ENCODE data around the gene ARHGAP27. TPM values are rescaled to one million over a fixed set of nuclear protein-coding genes. Genes with fewer than 3 reads are reported as not detected.

ARHGAP27 gene
- total and polyA plus RNA-seq, 2 donors: 23.1 to 73.8 TPM

DNA sequence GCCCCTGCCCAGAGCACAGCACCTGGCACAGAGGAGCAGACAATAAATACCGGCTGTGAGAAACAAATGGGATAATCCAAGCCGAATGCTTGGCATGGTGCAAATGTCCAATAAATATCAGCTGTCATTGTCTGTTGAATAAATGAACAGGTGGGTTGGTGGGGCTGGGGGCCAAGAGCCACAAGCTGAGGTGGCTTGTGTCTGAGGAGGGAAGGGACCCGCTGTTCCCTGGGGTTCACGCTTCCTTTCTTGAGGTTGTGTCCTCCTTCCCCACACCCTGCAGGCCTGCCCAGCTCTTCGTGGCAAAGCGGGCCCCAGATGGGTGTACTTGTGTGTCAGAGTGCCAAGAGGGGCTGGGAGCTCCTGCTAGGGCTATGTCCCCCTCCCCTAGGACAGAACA is 38.6 kb downstream of the ARHGAP27 start:
- Histone ChIP-seq H3K27ac (ENCODE audit: low read depth in 1 of 2, low read length in 1 of 2) (no peak overlapping the region), H3K27me3 (ENCODE audit: control insufficient read depth in 2 of 2, insufficient read depth in 1 of 2, low read length in 1 of 2) (no peaks in the 10 kb centered on the region), H3K4me1 (ENCODE audit: control insufficient read depth in 2 of 2, insufficient read depth in 2 of 2, low read length in 2 of 2) (peaks cover 4 to 17% of the 10 kb centered on the region in 2 donors), H3K36me3 (ENCODE audit: control insufficient read depth in 2 of 2, insufficient read depth in 2 of 2, low read length in 1 of 2) (peaks cover 52 to 55% of the 10 kb centered on the region in 2 donors), H3K9me3 (ENCODE audit: control insufficient read depth in 2 of 2, insufficient read depth in 1 of 2, low read length in 1 of 2) (no peaks in the 10 kb centered on the region), H3K4me3 (ENCODE audit: low read length in 2 of 2) (no peak overlapping the region)
- no peak for DNase-seq (ENCODE audit: low read depth in 6 of 9, low spot score in 9 of 9)
- 83% methylated on average over 6 of the region's 6 CpGs for WGBS

DNA sequence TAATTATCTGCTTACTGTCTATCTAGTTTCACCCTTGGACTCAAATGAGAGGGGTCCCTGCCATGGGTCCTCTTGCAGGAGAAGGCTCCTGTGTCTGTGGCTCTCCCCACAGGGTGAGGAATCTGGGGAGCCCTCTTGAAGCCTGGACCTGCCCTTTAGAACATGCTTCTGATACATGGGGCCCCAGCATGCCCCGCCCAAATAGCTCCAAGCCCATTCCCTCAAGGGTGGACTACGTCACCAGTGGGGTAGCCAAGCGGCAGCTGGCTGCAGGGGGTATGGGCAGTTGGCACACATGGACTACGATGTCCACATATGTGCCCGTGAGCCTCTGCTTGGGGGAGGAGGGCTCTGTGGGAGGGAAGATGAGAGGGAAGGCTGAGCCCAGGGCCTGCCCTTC is 39.3 kb downstream of the ARHGAP27 start:
- no peak overlapping the region for H3K4me3 ChIP-seq (ENCODE audit: low read length in 2 of 2)
- H3K9me3 ChIP-seq (ENCODE audit: control insufficient read depth in 2 of 2, insufficient read depth in 1 of 2, low read length in 1 of 2): no peaks in the 10 kb centered on the region
- peaks cover 46 to 49% of the 10 kb centered on the region in 2 donors for H3K36me3 ChIP-seq (ENCODE audit: control insufficient read depth in 2 of 2, insufficient read depth in 2 of 2, low read length in 1 of 2)
- peaks cover 10 to 24% of the 10 kb centered on the region in 2 donors for H3K4me1 ChIP-seq (ENCODE audit: control insufficient read depth in 2 of 2, insufficient read depth in 2 of 2, low read length in 2 of 2)
- DNase-seq (ENCODE audit: low read depth in 6 of 9, low spot score in 9 of 9): no peak
- no peak overlapping the region for H3K27ac ChIP-seq (ENCODE audit: low read depth in 1 of 2, low read length in 1 of 2)
- 96% methylated on average over 5 of the region's 5 CpGs for WGBS
- no peaks in the 10 kb centered on the region for H3K27me3 ChIP-seq (ENCODE audit: control insufficient read depth in 2 of 2, insufficient read depth in 1 of 2, low read length in 1 of 2)

DNA sequence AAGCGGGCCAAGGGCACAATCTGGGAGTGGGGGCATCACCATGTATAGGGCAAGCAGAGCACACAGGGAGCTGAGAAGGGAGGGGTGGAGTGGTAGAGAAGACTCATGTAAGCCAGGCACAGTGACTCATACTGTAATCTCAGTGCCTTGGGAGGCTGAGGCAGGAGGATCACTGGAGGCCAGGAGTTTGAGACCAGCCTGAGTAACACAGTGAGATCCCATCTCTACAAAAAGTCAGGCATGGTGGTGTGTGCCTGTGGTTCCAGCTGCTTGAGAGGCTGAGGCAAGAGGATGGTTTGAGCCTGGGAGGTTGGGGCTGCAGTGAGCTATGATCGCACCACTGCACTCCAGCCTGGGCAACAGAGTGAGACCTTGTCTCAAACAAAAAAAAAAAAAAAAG is 40.8 kb downstream of the ARHGAP27 start:
- H3K4me3 ChIP-seq (ENCODE audit: low read length in 2 of 2): no peak overlapping the region
- H3K27me3 ChIP-seq (ENCODE audit: control insufficient read depth in 2 of 2, insufficient read depth in 1 of 2, low read length in 1 of 2): no peaks in the 10 kb centered on the region
- peaks cover 10 to 28% of the 10 kb centered on the region in 2 donors for H3K4me1 ChIP-seq (ENCODE audit: control insufficient read depth in 2 of 2, insufficient read depth in 2 of 2, low read length in 2 of 2)
- peaks cover 33 to 35% of the 10 kb centered on the region in 2 donors for H3K36me3 ChIP-seq (ENCODE audit: control insufficient read depth in 2 of 2, insufficient read depth in 2 of 2, low read length in 1 of 2)
- no peaks in the 10 kb centered on the region for H3K9me3 ChIP-seq (ENCODE audit: control insufficient read depth in 2 of 2, insufficient read depth in 1 of 2, low read length in 1 of 2)
- H3K27ac ChIP-seq (ENCODE audit: low read depth in 1 of 2, low read length in 1 of 2): no peak overlapping the region
- WGBS: 99% methylated on average over 2 of the region's 2 CpGs
- no peak for DNase-seq (ENCODE audit: low read depth in 6 of 9, low spot score in 9 of 9)

DNA sequence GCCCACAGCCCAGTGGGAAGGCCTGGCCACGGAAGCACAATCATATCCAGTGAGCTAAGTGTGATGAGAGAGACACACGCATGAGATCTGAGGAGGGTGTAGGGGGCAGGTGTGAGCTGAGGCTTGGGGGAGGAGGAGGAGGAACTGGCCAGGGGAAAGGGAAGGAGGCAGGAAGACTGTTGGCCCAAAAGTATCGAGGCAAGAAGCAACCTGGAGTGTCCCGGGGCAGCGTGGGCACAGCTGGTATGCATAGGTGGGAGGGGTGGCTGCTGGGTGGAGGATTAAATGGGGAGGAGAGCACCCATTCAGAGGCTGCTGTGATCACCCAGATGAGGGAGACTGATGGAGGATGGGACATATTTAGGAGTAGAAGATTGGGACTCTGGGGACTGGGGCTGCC is 41.4 kb downstream of the ARHGAP27 start:
- 8% methylated on average over 5 of the region's 5 CpGs for WGBS
- Histone ChIP-seq H3K36me3 (ENCODE audit: control insufficient read depth in 2 of 2, insufficient read depth in 2 of 2, low read length in 1 of 2) (peaks cover 28 to 29% of the 10 kb centered on the region in 2 donors), H3K27me3 (ENCODE audit: control insufficient read depth in 2 of 2, insufficient read depth in 1 of 2, low read length in 1 of 2) (no peaks in the 10 kb centered on the region), H3K9me3 (ENCODE audit: control insufficient read depth in 2 of 2, insufficient read depth in 1 of 2, low read length in 1 of 2) (no peaks in the 10 kb centered on the region), H3K4me3 (ENCODE audit: low read length in 2 of 2) (no peak overlapping the region), H3K27ac (ENCODE audit: low read depth in 1 of 2, low read length in 1 of 2) (no peak overlapping the region), H3K4me1 (ENCODE audit: control insufficient read depth in 2 of 2, insufficient read depth in 2 of 2, low read length in 2 of 2) (peaks cover 10 to 28% of the 10 kb centered on the region in 2 donors)
- no peak for DNase-seq (ENCODE audit: low read depth in 6 of 9, low spot score in 9 of 9)

- WGBS: 78% methylated on average over 3 of the region's 3 CpGs
- peaks cover 9 to 10% of the 10 kb centered on the region in 2 donors for H3K36me3 ChIP-seq (ENCODE audit: control insufficient read depth in 2 of 2, insufficient read depth in 2 of 2, low read length in 1 of 2)
- DNase-seq (ENCODE audit: low read depth in 6 of 9, low spot score in 9 of 9): no peak
- peak overlapping the region in 1 of 2 donors; percentile 41 for H3K27ac ChIP-seq (ENCODE audit: low read depth in 1 of 2, low read length in 1 of 2)
- H3K4me1 ChIP-seq (ENCODE audit: control insufficient read depth in 2 of 2, insufficient read depth in 2 of 2, low read length in 2 of 2): peaks cover 10 to 32% of the 10 kb centered on the region in 2 donors
- H3K27me3 ChIP-seq (ENCODE audit: control insufficient read depth in 2 of 2, insufficient read depth in 1 of 2, low read length in 1 of 2): no peaks in the 10 kb centered on the region
- no peaks in the 10 kb centered on the region for H3K9me3 ChIP-seq (ENCODE audit: control insufficient read depth in 2 of 2, insufficient read depth in 1 of 2, low read length in 1 of 2)
- no peak overlapping the region for H3K4me3 ChIP-seq (ENCODE audit: low read length in 2 of 2)
Observed at GRCh38 chr17:45389354-45389753, 43.3 kb downstream of the ARHGAP27 start.

DNA sequence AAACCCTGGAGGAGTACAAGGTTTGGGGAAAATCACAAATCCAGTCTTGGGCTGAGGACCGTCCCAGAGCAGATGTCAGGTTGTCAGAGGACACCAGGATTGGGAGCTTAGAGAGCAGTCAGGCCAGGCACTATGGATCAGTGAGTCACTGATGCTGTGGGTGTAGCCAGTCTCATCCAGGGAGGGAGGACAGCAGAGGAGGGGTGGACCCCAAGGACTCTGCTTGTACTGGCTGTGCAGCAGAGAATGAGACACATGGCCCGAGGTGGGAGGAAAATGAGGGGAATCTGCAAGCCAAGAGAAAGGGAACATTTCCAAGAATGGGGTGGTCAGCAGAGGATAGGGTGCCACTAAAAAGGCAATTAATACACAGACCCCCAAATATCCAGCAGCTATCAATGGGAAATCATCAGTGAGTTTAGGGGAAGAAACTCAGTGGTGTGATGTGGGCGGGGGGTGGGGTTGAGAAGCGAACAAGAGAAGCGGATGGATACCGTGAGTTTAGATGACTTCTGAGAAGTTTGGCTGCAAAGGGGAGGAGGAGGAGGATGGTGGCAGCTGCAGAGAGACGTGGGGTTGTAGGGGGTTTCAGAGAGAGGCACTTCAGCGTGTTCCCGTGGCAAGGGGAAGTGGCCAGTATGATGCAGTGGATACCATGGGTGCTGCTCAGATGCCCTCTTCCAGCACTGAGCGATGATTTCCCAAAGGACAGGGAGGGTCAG is 43.9 kb downstream of the ARHGAP27 start:
- no peaks in the 10 kb centered on the region for H3K27me3 ChIP-seq (ENCODE audit: control insufficient read depth in 2 of 2, insufficient read depth in 1 of 2, low read length in 1 of 2)
- WGBS: 38% methylated on average over 10 of the region's 10 CpGs
- H3K36me3 ChIP-seq (ENCODE audit: control insufficient read depth in 2 of 2, insufficient read depth in 2 of 2, low read length in 1 of 2): peaks cover 4% of the 10 kb centered on the region in 2 donors
- H3K4me1 ChIP-seq (ENCODE audit: control insufficient read depth in 2 of 2, insufficient read depth in 2 of 2, low read length in 2 of 2): peaks cover 10 to 36% of the 10 kb centered on the region in 2 donors
- peak in 3 of 9 donors; percentile 53 to 82 (median 69) for DNase-seq (ENCODE audit: low read depth in 6 of 9, low spot score in 9 of 9)
- no peaks in the 10 kb centered on the region for H3K9me3 ChIP-seq (ENCODE audit: control insufficient read depth in 2 of 2, insufficient read depth in 1 of 2, low read length in 1 of 2)
- H3K4me3 ChIP-seq (ENCODE audit: low read length in 2 of 2): no peak overlapping the region
- peak overlapping the region in 1 of 2 donors; percentile 41 for H3K27ac ChIP-seq (ENCODE audit: low read depth in 1 of 2, low read length in 1 of 2)

DNA sequence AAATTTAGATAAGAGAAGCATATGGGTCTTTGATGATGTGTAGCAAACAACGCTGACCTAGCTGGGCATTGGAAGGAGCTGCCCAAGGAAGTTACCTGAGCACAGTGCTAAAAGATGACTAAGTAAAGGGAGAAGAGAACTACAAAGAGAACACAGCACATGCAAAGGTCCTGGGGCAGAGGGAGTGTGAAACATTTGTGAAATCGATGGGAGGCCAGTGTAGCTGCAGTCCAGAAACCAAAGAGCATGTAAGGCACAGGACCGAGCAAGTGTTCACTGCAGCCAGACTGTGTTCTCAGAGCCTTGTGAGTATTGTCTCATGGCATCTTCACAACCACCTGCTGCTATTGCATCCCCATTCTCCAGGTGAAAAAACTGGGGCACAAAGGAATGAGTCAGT is 44.9 kb downstream of the ARHGAP27 start:
- Histone ChIP-seq H3K4me1 (ENCODE audit: control insufficient read depth in 2 of 2, insufficient read depth in 2 of 2, low read length in 2 of 2) (peaks cover 10 to 36% of the 10 kb centered on the region in 2 donors), H3K9me3 (ENCODE audit: control insufficient read depth in 2 of 2, insufficient read depth in 1 of 2, low read length in 1 of 2) (no peaks in the 10 kb centered on the region), H3K4me3 (ENCODE audit: low read length in 2 of 2) (no peak overlapping the region), H3K36me3 (ENCODE audit: control insufficient read depth in 2 of 2, insufficient read depth in 2 of 2, low read length in 1 of 2) (no peaks in the 10 kb centered on the region), H3K27ac (ENCODE audit: low read depth in 1 of 2, low read length in 1 of 2) (no peak overlapping the region), H3K27me3 (ENCODE audit: control insufficient read depth in 2 of 2, insufficient read depth in 1 of 2, low read length in 1 of 2) (no peaks in the 10 kb centered on the region)
- WGBS: over 99% methylated on average over 3 of the region's 3 CpGs
- DNase-seq (ENCODE audit: low read depth in 6 of 9, low spot score in 9 of 9): no peak

GRCh38 chr17:45386178-45386577 is 46.5 kb downstream of the ARHGAP27 start:
- peaks cover 10 to 33% of the 10 kb centered on the region in 2 donors for H3K4me1 ChIP-seq (ENCODE audit: control insufficient read depth in 2 of 2, insufficient read depth in 2 of 2, low read length in 2 of 2)
- H3K9me3 ChIP-seq (ENCODE audit: control insufficient read depth in 2 of 2, insufficient read depth in 1 of 2, low read length in 1 of 2): no peaks in the 10 kb centered on the region
- H3K36me3 ChIP-seq (ENCODE audit: control insufficient read depth in 2 of 2, insufficient read depth in 2 of 2, low read length in 1 of 2): no peaks in the 10 kb centered on the region
- WGBS: 82% methylated on average over 4 of the region's 4 CpGs
- H3K27ac ChIP-seq (ENCODE audit: low read depth in 1 of 2, low read length in 1 of 2): no peak overlapping the region
- H3K4me3 ChIP-seq (ENCODE audit: low read length in 2 of 2): no peak overlapping the region
- DNase-seq (ENCODE audit: low read depth in 6 of 9, low spot score in 9 of 9): no peak
- H3K27me3 ChIP-seq (ENCODE audit: control insufficient read depth in 2 of 2, insufficient read depth in 1 of 2, low read length in 1 of 2): no peaks in the 10 kb centered on the region

DNA sequence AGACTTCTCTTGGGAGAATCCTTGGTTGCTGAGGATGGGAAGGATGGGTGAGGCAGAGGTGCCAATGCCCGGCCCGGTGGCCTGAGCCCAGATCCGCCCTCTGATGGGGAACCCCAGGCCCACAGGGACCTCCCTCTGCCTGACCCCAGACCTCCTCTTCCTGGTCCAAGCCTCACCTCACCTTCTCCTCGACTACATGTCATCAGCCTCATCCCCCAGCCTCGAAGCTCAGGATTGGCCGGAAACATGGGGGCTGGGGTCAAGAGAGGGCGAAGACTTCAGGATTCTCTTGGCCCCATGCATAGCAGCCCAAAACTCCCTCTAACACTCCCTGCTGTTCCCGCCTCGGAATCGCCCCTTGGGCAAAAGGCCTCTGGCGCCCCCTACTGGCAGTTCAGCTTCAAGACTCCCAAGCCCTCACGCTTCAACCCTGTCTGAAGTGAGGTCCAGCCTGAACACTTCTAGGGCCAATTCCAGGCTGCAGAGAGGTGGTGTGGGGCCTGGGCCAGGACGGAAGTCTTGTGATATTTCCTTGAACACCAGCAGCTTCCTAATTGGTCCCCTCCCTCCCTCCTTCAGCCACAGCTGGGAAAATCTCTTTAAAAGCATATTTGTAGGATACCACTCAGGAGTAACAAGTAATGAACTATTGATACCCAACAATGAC is 47.2 kb downstream of the ARHGAP27 start:
- DNase-seq (ENCODE audit: low read depth in 6 of 9, low spot score in 9 of 9): peak; percentile 58 to 90 (median 77)
- Histone ChIP-seq H3K9me3 (ENCODE audit: control insufficient read depth in 2 of 2, insufficient read depth in 1 of 2, low read length in 1 of 2) (no peaks in the 10 kb centered on the region), H3K36me3 (ENCODE audit: control insufficient read depth in 2 of 2, insufficient read depth in 2 of 2, low read length in 1 of 2) (no peaks in the 10 kb centered on the region), H3K4me1 (ENCODE audit: control insufficient read depth in 2 of 2, insufficient read depth in 2 of 2, low read length in 2 of 2) (peaks cover 10 to 30% of the 10 kb centered on the region in 2 donors), H3K27me3 (ENCODE audit: control insufficient read depth in 2 of 2, insufficient read depth in 1 of 2, low read length in 1 of 2) (no peaks in the 10 kb centered on the region), H3K27ac (ENCODE audit: low read depth in 1 of 2, low read length in 1 of 2) (no peak overlapping the region), H3K4me3 (ENCODE audit: low read length in 2 of 2) (no peak overlapping the region)
- 22% methylated on average over 13 of the region's 13 CpGs for WGBS

Data from thymus (tissue), 11 donors.